NCI-H2196 (cell line): ENCODE data around the gene RYR2.

ENCODE experiments used
- DNase-seq: peaks from one replicate; lab custom pipeline; 2025; ENCODE audit not compliant: unreplicated experiment; lab: John Stamatoyannopoulos, UW

The RYR2 gene

DNA sequence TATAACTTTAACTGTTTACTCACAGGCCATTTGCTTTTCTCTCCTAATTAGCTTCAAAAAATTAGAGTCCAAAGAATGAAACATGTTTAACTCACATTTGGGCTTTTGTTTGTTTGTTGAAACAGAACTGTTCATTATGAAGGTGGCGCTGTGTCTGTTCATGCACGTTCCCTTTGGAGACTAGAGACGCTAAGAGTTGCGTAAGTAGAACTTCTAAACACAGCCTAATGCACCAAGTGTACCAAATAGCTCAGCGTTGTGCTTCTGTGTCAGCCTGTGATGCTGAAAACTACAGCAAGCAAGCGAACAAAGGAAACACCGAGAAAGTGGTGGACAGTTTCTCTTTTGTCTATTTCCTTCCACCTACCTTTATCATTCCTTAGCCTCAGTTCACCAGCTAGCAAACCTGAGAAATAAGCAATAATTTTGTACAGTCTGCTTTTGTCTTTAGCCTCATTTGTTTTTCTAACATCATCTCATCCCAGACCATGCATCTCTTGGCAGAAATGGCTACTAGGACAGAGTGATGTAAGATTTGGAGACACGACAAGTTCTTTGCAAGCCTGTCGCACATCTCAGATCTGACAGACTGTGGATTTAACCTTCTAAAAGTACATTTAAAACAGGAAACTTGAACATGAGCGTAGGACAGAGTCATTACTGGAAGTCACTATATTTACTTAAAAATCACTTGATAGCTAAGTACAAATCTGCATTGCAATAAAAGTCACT is 375.1 kb downstream of the RYR2 start:
- no peak for DNase-seq

- no peak for DNase-seq
Observed at GRCh38 chr1:237428809-237429208, 386.8 kb downstream of the RYR2 start.

GRCh38 chr1:237429252-237429651 is 387.3 kb downstream of the RYR2 start:
- DNase-seq = no peak

DNA sequence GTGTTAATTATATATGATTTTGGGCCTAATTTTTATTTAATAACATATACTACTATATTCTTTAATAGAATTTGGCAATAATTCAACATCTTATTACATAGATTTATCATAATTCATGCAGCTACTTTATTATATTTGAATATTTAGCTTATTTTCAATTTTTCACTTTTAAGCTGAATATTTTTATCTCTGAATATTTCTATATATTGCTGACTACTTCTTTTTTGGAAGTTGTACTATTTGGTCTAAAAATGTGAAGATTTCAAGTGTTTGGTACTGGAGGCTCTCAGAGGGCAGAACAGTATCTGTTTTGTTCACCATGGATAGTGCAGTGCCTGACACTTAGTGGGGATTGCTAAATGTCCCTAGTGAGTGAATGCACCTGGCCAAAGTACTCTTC is 389.5 kb downstream of the RYR2 start:
- no peak for DNase-seq

- DNase-seq = no peak
Observed at GRCh38 chr1:237440346-237440745, 398.4 kb downstream of the RYR2 start.

GRCh38 chr1:237444120-237444790 is 402.3 kb downstream of the RYR2 start:
- DNase-seq = no peak

DNA sequence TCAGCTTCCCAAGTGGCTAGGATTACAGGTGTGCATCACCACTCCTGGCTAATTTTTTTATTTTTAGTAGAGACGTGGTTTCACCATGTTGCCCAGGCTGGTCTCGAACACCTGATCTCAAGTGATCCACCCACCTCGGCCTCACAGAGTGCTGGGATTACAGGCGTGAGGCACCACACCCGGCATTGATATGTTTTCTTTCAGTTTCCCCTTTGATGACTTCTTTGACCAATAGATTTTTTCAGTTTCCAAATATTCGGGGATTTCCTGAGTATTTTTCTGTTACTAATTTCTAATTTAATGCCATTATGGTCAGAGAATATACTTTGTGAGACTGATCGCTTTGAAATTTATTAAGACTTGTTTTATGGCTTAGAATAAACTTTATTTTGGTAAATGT is 406.1 kb downstream of the RYR2 start:
- no peak for DNase-seq

- DNase-seq = no peak
Observed at GRCh38 chr1:237457573-237457972, 415.6 kb downstream of the RYR2 start.

DNA sequence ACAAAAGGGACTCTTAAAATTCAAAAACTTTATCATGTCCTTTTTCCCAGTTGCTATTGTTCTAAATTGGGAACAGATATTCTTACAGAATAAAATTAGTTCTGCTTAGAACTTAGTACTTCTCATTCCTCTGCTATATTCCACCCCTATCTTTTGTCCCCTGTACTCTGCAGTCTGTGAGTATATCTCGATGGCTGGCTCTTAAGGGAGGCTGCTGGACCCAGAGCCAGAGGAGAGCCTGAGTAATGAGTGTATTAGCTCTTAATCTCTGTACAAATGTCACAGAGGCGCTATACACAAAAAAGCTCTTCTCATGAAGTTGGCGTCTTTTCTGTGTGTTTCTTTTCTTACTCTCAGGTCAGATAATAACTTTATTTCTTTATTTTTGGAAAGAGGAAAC is 425.3 kb downstream of the RYR2 start:
- DNase-seq = no peak

DNA sequence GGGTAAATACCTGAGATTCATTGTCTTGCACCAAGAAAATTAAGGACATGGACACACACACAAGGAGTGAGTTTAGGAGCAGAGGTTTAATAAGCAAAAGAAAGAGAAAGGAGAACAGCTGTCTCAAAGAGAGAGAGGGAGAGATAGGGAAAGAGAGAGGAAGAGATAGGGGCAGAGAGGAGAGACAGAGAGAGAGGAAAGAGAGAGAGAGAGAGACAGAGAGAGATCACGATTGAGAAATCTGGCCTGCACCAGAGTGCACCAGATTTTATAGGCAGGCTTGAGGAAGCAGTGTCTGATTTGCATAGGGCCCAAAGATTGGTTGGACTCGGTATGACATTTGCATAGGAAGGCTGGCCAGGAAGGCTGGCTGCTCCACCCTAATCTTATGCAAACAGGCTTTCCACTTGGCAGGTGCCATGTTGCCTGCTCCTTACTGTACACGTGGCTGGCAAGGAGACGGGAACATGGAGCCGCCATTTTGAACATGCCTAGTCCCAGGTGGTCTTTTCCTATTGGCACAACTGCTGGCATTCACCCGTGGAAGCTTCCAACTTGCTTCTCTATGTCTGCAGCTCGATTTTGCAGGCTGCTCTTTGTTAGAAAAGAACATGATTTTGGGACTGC is 428.8 kb downstream of the RYR2 start:
- no peak for DNase-seq

DNA sequence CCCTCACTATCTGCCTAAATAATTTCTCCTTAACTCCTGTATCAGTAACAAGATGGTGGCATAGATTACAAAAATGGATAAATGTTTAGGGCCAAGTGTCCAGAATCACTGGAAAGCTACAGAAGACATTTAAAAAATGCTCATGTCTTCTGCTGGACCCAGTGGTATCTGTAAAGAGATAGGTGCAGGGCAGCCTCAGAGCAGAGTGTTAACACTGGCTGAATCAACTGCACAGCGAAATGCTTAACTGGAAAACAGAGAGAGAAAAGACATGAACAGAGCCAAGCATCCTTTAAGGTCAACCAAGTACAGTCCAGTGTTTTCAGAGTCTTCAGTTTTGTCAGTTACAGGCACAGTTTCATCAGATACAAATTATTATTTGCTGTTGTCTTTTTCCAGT is 429.4 kb downstream of the RYR2 start:
- DNase-seq = no peak

- DNase-seq = no peak
Observed at GRCh38 chr1:237471956-237472355, 430.0 kb downstream of the RYR2 start.

- no peak for DNase-seq
Observed at GRCh38 chr1:237473854-237474253, 431.9 kb downstream of the RYR2 start.

DNA sequence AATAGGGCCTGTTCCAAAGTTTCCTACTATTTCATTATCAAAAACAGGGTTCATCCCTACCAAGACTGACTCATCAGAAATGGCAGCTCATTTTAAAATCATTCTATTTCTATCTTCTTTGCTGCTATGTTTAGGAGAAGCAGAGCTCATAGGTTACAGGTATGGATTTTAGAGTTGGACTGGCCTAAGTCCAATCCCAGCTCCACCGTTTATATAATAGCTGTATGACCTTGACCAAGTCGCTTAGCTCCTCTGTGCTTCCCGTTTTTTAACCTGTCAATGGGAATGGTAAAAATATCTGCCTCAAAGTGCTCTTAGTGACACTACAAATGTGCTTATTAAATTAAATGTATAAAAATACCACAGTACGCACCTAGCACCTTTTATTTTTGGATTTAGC is 436.1 kb downstream of the RYR2 start:
- DNase-seq = no peak

GRCh38 chr1:237478842-237479241 is 436.9 kb downstream of the RYR2 start:
- DNase-seq = no peak

DNA sequence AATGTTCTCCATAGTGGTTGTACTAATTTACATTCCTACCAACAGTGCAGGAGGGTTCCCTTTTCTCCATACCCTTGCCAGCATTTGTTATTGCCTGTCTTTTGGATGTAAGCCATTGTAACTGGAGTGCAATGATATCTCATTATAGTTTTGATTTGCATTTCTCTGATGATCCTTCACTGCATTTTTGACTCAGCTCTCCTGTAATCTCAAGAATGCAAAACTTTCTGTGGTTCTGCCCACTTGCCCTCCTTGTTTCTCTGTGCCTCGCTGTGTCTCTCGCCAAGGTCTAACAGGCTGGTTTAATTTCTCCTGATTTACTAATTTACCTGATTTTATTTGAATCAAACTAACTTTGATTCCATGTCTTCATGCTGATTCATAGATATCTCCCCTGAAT is 440.8 kb downstream of the RYR2 start:
- no peak for DNase-seq

GRCh38 chr1:237492359-237492758 is 450.4 kb downstream of the RYR2 start:
- no peak for DNase-seq

- no peak for DNase-seq
Observed at GRCh38 chr1:237500566-237500965, 458.6 kb downstream of the RYR2 start.

- DNase-seq = no peak
Observed at GRCh38 chr1:237503292-237503691, 461.3 kb downstream of the RYR2 start.

GRCh38 chr1:237507005-237507404 is 465.0 kb downstream of the RYR2 start:
- DNase-seq = no peak

GRCh38 chr1:237509748-237510147 is 467.8 kb downstream of the RYR2 start:
- DNase-seq = no peak

DNA sequence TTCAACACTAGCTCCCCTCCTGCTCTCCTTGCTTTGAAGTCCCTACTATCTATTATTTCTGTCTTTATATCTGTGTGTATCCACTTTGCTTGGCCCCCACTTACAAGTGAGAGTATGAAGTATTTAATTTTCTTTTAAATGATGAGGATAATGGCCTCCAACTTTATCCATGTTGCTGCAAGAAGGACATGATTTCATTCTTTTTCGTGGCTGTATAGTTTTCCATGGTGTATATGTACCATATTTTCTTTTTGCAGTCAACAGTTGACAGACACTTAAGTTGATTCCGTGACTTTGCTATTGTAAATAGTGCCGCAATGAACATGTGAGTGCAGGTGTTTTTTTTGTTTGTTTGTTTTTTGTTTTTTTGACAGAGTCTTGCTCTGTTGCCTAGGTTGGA is 483.1 kb downstream of the RYR2 start:
- no peak for DNase-seq
